HFF-Myc (cell line): Measurements from ENCODE around the gene VILL.
A peak's percentile ranks its signal among the peaks of the same experiment; 100 is the strongest.

Experiments used
- DNase-seq: peaks from one replicate; pipeline ENCODE4 v3.0.0-alpha.2; 2011; ENCODE audit warnings: low read depth; ENCODE audit errors: extremely low read depth
- H3K4me3 ChIP-seq: replicated peaks from 2 replicates; pipeline ENCODE4 v1.5.1; 2011; ENCODE audit warnings: low read depth, mild to moderate bottlenecking, control low read depth, low read length
- TF ChIP-seq, protein P1 (sequence below): IDR thresholded peaks from 2 replicates; pipeline ENCODE4 v1.5.1; 2012; ENCODE audit warnings: mild to moderate bottlenecking, low read depth, low read length, control low read depth; ENCODE audit errors: missing control alignments

Gene VILL

DNA sequence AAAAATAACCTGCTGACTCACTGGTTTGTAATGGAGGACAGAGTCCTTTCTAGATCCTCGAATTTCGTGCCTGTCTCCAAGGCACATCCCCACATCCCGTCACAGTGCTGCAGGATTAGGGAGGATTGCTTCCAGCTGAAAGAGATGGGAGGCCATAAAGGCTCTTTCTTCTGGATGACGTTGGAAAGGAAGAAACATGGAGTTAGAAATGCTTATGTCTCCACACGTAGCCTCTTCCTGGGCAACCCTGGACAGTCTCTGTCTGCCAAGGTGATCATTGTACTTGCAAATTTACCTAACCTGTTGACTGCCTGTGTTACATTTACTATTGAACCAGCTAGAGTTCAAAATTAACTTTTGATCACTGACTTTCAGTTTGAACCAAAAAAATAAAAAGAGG is 27.6 kb upstream of the VILL start:
- TF ChIP-seq, protein P1, sequence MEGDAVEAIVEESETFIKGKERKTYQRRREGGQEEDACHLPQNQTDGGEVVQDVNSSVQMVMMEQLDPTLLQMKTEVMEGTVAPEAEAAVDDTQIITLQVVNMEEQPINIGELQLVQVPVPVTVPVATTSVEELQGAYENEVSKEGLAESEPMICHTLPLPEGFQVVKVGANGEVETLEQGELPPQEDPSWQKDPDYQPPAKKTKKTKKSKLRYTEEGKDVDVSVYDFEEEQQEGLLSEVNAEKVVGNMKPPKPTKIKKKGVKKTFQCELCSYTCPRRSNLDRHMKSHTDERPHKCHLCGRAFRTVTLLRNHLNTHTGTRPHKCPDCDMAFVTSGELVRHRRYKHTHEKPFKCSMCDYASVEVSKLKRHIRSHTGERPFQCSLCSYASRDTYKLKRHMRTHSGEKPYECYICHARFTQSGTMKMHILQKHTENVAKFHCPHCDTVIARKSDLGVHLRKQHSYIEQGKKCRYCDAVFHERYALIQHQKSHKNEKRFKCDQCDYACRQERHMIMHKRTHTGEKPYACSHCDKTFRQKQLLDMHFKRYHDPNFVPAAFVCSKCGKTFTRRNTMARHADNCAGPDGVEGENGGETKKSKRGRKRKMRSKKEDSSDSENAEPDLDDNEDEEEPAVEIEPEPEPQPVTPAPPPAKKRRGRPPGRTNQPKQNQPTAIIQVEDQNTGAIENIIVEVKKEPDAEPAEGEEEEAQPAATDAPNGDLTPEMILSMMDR, result no peak
- H3K4me3 ChIP-seq, result no peak overlapping the region
- DNase-seq, result no peak

DNA sequence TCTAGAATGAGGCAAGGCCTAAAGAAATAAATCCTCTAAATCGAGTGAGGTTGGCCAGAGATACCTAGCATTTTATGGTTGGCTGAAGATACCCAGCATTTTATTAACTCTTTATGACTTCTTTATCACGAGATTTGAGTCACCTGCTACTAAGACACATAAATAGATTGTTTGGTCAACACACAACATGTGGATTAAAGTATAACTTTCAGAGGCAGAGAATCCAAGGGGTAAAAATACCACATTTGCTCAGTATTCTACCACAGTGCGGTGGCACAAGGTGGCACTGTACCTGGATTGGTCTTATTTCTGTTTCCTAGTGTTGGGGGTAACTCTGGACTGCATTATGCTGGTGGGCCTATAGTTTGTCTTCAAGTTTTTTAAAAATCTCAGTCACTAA is 27.0 kb upstream of the VILL start:
- TF ChIP-seq, protein P1, result no peak

DNA sequence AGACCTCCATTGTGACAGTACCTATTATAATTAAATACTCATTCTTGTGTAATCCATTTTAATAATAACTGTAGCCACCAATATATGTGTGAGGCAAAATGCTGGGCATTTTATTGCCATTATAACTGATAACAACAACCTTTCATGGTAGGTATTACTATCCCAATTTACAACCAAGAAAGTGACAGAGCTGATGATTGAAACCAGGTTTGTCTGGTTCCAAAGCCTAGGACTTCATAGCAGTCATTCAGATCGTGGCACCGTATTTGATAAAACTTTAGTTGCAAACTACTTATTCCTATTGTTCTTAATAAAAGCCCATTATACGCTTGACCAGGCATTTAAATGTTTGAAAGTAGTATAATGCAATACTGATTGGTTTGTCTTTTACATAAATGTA is 26.4 kb upstream of the VILL start:
- TF ChIP-seq, protein P1, result no peak
- DNase-seq, result no peak
- H3K4me3 ChIP-seq, result no peak overlapping the region

More for the DNA sequence above, 27.0 kb upstream of the VILL start:
- no peak overlapping the region for H3K4me3 ChIP-seq
- DNase-seq, result no peak

DNA sequence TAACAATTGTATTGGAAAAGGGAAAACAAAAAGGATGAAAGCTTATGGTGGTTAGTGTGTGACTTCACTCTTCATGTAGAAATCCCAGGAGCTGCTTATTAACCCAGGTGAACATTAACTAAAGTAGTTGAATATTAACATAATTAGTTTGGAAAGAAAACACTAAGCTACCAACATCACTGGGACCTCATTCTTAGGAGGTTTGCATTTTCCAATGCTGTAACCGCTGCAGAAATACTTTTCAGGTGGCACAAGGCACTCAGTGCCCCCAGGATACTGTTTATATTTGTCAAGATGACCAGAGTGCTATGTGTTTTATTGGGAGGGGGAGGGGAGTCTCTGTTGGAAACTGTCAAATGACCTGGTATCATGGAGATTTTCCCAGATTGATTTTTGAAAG is 25.9 kb upstream of the VILL start:
- H3K4me3 ChIP-seq, result no peak overlapping the region
- DNase-seq, result no peak

DNA sequence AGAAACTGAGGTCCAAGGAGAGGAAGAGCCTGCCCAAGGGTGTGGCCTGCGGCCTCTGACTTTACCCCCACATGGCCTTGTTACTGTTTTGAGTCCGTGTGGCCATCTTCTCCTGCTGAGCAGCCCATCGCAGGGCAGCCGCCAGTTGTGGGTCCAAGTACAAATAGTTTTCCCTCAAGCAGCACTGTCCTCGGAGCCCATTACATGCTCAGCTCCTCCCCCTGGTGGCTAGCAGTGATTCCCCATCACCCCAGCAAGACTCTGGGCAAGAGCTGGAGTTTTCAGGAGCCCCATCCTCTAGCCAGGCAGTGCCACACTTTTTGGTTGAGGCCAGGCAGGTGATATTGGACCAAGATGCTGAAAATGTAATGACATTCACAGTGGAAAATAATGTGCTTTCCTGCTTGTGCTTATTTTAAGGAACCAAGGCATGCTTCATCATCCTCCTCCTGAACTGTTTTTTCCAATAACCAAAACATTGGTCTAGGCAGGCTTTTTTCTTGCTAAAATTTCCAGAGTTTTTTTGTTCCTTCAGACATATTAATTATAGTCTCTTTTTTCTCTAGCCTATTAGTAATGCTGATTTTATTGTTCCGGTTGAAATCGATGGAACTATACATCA is 23.2 kb upstream of the VILL start:
- TF ChIP-seq, protein P1, result peak; percentile 93
- DNase-seq, result no peak
- no peak overlapping the region for H3K4me3 ChIP-seq

More for the DNA sequence above, 25.9 kb upstream of the VILL start:
- TF ChIP-seq, protein P1, result no peak

DNA sequence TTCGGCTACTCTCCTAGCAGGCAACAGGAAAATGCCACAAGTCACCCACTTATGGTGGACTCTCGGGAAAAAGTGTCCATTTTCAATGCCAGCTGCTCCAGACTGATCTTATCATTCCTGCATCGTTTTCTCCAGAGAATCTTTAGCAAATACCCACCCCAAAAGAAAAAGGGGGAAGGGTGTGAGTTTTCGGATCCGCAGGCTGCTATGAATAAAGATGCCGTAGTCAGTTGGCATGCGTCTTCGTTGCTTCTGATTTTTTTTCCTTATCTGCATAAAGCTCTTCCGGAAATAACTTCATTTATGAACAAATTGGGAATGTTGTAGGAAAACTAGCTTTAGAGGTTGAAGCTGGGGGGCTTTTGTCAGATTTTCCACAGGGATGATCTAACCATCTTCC is 22.4 kb upstream of the VILL start:
- no peak overlapping the region for H3K4me3 ChIP-seq
- no peak for DNase-seq
- TF ChIP-seq, protein P1, result no peak
